DMS153 treated with DMSO at 0.1 percent for 48 hours (cell line): ENCODE measurements around the gene ATP8B1.
"Not testable (repeated sequence)": the region's sequence is repeated elsewhere in the genome, so short reads cannot be mapped to it uniquely, and the experiment has no call there.

Experiments used
- DNase-seq: peaks from one replicate; lab custom pipeline; 2025; ENCODE audit not compliant: unreplicated experiment; lab: John Stamatoyannopoulos, UW

Gene ATP8B1

DNA sequence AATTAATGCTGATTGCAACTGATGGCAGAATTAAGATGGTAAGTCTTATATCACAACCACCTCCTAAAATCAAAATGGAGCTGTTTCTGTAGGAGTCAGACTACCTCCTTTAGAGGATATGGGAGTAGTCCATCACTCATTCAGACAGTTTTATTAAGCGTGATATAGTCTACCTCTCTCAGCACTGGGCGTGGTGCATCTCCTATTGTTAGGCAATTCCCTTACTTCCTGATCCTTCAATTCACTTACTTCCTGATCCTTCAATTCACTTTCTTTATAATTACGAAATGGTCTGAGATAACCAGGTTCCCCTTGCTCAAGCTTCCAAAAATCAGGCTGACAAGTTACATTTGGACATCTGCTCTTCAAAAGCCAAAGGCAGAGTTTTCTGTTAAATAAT, 31.9 kb downstream of the ATP8B1 start:
- peak; percentile 87 for DNase-seq

DNA sequence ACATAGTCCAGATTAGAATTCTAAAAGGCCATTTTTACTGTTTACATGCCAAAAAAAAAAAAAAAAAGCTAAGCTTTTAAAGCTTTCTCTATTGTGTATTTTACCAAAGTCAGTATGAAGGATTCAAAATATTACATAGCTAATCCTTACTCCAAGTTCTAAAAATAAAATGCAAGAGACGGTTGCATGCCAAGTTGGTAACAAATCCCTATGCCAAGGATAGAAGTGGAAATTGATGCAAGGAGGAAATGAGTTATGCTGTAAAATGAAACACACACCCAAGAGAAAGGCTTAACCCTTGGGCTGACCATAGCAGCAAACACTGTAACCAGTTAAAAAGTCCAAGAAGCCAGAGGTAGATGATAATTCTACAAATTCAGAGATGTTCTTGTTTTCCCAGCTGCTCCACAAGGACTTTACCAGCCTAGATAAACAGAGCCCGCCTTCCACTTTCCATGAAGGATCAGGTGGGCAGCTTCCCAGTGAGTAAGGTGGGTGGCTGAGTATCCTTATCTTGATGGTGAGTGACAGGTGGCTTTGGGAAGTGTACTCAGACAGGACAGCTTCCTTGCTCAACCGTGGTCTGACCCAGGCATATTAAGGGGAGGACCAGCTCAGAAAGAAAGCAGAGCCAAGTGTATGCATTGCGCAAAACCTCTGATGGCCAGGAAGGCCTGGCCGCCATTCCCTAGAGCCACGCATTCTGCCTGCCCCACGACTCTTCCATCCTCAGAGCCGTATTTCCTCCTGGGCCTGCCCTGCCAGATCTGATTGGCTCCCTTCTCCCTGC, 34.4 kb downstream of the ATP8B1 start:
- DNase-seq, result no peak

DNA sequence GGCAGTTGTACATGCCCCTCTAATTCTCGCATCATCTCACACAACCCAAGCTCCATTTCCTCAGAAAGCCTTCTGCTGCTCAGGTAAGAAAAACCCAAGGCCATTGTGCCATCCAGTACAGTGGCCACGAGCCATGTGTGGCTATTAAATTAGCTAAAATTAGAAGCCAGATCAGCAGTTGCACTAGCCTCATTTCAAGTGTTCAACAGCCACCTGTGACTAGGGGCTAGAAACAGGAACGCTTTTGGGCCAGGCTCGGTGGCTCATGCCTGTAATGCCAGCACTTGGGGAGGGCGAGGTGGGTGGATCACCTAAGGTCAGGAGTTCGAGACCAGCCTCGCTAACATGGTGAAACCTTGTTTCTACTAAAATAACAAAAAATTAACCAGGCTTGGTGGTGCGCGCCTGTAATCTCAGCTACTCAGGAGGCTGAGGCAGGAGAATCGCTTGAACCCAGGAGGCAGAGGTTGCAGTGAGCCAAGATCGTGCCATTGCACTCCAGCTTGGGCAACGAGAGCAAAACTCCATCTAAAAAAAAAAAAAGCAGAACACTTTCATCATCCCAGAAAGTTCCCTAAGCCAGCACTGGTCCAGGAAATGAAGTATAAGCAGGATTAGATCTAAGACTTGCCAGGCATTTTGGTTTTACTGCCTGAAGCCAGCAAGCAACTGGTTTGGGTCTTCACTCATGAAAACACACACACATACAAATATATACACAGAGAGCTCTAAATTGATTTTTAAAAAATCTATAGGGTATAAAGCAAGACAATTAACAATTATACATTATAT, 35.7 kb downstream of the ATP8B1 start:
- no peak for DNase-seq

DNA sequence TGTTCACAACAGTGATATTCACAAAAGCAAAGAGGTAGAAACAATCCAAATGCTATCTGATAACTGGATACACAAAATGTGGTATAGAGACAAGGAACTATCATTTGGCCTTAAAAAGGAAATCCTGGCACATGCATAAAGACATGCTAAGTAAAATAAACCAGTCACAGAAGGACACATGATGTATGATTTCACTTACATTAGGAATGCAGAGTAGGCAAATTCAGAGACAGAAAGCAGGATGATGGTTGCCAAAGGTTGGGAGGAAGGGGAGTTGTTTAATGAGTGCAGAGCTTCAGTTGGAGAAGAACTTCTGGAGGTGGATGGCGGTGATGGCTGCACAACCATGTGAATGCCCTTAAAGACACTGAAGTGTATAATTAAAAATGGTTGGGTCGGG, 38.1 kb downstream of the ATP8B1 start:
- no peak for DNase-seq

DNA sequence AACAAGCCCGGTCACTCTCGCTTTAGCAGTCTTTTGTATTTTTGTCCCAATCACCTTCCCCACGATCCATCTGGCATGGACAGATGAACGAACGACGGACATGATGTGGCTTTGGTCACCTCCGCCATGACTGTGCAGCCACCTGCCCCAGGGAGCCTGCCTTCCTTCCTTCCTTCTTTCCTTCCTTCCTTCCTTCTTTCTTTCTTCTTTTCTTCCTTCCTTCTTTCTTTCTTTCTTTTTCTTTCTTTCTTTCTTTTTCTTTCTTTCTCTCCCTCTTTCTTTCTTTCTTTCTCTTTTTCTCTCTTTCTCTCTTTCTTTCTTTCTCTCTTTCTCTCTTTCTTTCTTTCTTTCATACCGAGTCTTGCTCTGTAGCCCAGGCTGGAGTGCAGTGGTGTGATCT, 39.0 kb downstream of the ATP8B1 start:
- no peak for DNase-seq

DNA sequence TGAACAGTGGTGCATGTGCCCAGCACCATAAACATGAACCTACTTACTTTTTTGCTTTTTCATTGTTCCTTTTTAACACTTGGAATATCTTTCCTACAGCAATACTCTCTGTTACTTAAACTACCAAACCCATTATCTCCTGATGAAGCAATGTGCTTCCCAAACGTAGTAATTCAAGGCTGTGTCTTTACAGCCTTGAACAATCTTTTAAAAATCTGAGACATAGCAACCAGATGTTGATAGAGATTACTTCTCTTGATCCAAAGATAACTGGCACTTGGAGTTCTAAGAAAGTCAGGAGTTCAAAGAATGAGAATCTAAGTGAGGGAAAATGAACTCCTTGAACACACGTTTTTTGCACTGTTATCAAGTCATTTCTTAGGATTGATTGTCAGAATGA, 40.4 kb downstream of the ATP8B1 start:
- DNase-seq, result no peak

DNA sequence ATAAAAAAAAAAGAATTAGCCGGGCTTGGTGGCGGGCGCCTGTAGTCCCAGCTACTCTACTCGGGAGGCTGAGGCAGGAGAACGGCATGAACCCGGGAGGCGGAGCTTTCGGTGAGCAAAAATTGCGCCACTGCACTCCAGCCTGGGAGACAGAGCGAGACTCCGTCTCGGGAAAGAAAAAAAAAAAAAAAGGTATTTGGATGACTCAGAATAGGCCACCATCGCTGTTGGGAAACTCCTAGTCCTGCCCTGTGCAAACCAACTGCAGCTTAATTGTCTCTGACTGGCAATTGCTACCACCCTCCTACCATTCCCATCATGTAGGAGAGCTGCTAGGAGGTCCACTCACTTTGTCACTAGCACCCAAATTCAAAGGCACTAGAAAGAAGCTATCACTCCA, 43.5 kb downstream of the ATP8B1 start:
- DNase-seq, result no peak

DNA sequence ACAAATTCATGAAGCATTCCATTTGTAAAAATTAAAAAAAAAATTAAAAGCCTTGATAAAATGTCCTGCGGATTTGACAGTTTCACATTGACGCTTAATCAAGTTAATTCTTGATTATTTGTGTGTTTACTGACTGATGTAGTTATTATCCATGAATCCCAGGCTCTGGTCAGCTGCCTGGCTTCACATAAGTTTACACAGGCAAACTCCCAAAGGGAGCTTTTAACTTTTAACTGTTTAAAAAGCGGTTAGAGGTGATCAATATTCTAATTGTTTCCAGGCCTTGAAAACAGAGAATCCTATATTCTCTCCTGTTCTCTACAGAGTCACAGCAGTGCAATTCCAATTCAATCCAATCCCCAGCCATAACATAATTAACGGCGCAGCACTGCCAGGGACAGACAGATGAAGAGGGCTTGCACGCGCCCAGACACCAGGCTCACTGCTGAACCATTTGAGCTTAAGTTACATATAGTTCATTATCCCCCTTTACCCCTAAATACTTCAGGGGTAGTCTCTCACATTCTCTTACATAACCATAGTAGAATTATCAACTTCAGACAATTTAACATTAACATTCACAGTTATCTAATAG, 47.5 kb downstream of the ATP8B1 start:
- DNase-seq, result no peak

DNA sequence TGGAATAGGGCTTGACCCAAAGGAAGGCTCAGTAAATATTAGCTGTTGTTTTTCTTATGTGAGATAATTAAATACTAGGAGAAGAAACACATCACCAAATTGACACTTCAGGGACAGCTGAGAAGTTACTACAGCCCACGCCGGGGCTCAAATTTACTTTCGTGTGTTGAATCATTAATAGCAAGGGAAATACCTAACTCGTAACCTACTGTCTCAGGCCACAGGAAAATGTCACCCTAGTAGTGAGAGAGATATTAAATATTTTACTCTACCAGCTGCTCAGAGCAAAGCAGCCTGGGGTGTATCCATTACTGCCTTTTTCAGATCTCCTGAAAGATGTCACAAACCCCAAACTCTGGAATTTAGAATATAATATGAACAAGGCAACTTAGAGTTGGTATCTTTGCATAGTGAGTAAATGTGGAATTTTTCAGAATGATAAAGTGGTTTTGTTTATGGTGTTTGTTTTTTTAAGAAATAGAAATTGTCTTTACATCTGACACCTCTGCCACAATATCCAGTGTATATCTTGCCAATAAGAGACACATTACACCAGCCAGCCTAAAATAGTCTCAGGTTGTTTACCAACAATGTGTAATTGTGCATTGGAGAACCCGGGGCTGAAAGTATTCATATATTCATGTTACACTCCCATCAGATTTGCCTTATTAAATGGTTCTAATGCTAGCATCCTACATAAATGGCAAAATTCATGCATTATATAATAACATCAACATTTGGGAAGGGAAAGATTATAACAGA, 48.4 kb downstream of the ATP8B1 start:
- no peak for DNase-seq

DNA sequence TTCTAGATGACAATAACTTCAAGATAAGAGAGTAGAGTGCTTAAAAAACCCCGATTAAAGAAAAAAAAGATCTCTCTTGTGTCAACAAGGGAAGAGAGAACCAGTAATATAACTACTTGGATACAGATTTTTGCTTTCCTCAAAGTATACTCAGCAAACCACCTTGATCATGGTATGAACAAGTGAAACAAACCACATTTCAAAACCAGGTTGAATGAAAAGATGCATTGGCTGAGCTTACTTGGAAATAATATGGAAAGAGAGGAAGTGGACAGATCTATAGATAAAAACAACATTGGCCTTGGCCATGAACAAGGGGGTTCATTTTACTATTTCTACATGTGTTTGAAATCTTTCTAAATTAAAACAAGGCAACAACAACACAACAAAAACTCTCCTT, 50.1 kb downstream of the ATP8B1 start:
- no peak for DNase-seq

DNA sequence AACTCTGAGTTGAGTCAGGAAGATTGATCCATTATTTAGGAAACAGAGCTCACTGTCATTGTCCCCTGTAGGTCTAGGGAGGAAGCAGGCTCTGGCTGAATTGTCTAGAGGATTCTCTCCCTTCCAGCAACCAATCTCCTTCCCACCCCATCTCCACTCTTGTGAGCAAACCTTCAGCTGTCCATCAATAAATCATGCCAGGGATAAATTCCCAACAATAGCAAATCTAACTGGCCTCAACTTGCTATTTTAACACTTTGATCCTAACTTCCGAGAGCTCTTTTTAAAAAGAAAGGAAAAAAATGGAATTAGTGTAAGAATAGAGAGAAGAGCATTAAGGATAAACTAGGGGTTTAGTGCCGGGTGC, 53.5 kb downstream of the ATP8B1 start:
- no peak for DNase-seq

DNA sequence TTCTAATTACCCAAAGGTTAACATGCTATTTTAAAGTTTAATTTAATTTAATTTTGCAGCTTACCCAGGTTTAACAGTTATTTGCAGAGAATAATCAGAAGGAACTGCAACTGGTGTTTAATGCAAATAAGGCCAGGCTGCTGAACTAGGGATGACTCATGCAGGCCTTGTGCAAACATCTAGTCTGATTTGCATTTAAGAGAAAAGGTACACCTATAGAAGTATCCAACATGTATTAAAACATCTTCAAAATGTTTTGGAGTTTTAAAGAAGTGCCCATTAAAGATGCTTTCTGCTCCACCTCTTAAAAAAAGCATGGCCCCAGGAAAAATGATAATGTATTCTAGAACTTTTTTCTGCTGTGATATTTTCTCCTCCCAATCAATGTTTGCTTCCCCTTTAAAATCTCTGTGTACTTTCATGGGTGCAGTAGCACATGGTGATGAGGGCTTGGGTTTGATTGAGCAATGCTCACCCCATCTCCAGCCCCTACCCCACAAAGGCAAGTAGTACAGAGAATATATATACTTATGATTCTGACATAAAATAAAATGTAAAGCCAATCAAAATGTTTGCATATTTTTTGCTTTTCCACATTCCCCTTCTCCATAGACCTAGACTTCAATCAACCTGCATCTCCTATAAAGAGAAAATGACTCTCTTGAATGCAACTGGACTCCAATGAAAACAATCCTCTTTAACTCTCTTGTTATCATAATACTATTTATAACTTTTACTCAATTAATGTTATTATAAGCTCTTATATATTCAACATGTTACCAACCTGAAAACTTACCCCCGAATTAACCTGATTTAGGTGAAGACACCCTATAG, 54.1 kb downstream of the ATP8B1 start:
- DNase-seq, result peak; percentile 80

DNA sequence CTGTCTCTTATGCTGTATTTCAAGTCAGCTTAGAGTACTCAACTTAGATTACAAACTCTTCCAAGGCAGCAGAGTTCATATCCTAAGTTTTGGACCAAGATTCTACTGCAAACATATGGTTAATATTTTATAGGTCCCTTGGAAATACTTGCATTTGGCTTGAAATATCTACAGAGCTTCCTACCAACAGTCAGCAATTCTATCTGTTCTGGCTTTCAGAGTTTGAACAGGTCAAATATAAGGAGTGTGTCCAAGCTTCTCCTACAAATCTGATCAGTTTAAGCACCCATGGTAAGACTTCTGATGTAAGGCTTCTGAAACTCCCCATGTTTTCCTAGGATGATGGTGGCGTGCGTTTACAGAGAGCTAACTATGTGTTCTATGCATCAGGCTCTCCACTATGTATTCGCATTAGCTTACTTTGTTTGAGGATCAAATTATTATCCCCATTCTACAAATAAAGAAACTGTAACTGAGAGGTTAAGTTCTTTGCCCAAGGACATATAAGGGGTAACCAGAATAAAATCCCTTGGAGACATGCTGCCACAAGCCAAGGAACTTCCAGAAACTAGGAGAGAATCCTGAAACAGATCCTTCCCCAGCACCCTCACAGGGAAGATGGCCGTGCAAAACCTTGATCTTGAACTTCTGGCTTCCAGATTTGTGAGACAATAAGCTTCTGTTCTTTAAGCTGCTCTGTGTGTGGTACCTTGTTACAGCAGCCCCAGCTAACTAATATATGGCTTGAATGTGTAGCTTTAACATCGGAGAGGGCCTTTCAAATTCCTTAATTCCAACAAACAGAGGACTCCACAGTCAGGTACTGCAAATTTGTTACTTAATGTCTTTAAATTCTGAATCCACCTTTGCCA, 55.1 kb downstream of the ATP8B1 start:
- DNase-seq, result no peak

DNA sequence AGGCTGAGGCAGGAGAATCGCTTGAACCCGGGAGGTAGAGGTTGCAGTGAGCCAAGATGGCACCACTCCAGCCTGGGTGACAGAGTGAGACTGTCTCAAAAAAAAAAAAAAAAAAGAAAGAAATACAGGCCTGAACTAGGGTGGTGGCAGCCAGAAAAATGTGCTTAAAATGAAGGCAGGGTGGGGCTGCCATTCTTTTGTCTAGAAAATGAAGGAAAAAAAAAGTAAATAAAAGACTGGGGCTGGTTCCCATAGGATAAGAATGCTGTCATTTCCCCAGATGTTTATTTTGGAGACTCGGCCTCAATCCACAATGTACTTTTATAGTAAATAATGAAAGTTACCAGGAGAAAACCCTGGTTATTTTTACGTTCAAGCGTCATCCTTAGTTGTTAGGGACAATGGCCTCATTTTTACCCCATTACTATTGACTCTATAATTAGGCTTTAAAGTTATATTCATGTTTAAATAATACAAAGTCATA, 58.9 kb downstream of the ATP8B1 start:
- DNase-seq, result peak; percentile 32

DNA sequence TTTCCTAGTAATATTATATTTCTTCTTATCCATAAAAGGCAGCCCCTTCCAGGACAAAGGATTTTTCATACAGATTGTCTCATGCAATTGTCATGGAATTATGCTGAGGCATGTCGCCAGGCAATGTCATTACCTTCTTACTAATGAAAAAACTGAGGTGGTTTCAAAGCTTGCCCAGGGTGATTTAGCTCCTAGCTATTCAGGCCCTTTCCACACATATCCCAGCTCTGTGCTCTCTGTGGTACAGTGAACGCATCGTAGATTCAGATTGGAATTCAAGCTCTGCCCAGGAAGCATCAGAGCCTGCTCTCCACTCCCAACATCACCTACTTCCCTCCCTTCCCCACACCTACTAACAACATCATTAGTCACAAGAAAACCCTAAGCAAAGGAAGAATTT, 60.1 kb downstream of the ATP8B1 start:
- DNase-seq, result no peak

DNA sequence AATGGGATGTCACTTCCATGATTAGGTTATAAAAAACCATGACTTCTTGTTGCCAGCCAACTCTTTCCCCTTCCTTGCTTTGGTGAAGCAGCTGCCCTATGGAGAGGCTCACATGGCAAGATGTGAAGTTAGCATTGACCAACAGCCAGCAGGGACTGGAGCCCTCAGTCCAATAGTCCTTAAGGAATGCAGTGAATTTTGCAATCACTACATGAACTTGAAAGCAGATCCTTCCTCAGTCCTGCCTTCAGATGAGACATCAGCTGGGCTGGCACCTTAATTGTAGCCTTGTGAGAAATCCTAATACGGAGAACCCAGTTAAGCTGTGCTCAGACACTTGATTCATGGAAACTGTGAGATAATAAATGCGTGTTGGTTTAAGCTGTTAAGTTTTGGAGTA, 61.8 kb downstream of the ATP8B1 start:
- DNase-seq, result no peak

DNA sequence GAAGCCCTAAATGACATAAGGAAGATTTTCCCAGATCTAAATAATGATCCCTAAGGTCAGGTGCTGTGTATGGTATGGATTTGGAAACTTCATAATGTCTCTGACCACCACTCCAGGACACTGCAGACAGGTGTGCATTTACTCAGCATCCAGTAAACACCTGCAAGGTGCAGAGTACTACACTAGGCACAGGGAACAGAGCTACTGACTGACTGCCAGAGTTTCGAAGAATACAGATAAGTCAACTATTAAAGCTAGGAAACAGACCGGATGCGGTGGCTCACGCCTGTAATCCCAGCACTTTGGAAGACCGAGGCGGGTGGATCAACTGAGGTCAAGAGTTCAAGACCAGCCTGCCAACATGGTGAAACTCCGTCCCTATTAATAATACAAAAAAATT, 65.0 kb downstream of the ATP8B1 start:
- DNase-seq, result no peak

DNA sequence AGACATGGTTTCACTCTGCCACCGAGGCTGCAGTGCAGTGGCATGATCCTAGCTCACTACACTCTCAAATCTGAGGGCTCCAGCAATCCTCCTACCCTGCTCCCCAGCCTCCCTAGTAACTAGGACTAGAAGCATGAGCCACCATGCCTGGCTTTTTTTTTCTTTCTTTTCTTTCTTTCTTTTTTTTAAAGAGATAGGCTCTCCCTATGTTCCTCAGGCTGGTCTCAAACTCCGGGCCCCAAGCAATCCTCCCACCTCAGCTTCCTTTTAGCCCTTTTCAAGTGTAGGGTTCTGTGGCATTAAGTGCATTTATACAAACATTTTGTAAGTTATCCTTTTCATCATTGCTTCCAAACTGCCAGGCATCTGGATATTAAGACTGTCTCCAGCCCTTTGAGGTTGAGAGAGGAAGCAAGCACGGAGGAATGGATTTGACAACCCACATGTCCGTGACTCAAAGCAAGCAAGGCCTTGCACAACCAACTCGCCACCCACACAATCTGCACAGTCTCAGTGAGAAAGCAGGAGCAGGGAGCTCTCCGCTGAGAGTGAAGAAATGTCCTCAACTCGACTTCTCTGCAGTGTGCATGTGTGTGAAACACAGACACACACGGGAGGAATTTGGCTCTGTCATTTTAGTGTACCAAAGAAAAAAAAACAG, 65.6 kb downstream of the ATP8B1 start:
- DNase-seq, result no peak

DNA sequence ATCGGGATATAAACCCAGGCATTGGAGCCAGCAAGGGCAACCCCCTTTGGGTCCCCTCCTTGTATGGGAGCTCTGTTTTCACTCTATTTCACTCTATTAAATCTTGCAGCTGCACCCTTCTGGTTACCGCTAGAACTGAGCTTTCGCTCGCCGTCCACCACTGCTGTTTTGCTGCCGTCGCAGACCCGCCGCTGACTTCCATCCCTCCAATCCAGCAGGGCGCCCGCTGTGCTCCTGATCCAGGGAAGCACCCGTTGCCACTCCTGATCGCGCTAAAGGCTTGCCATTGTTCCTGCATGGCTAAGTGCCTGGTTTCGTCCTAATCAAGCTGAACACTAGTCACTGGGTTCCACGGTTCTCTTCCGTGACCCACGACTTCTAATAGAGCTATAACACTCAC, 68.1 kb downstream of the ATP8B1 start:
- DNase-seq, result not testable (repeated sequence)
